ENCODE results near the gene CACNB4.
A peak's percentile ranks its signal among the peaks of the same experiment; 100 is the strongest.
"Not testable (repeated sequence)": the region's sequence is repeated elsewhere in the genome, so short reads cannot be mapped to it uniquely, and the experiment has no call there.

Gene CACNB4

GRCh38 chr2:151905963-151906632 is 192.7 kb downstream of the CACNB4 start:
- no peak for DNase-seq (ENCODE audit: low read depth in 2 of 2)

- DNase-seq (ENCODE audit: low read depth in 2 of 2), result no peak
Measured at GRCh38 chr2:151904807-151905206, 194.0 kb downstream of the CACNB4 start.

GRCh38 chr2:151904021-151904420 is 194.8 kb downstream of the CACNB4 start:
- DNase-seq (ENCODE audit: low read depth in 2 of 2), result no peak

- no peak for DNase-seq (ENCODE audit: low read depth in 2 of 2)
Measured at GRCh38 chr2:151902829-151903228, 196.0 kb downstream of the CACNB4 start.

GRCh38 chr2:151900331-151900730 is 198.5 kb downstream of the CACNB4 start:
- no peak for DNase-seq (ENCODE audit: low read depth in 2 of 2)

GRCh38 chr2:151899156-151899555 is 199.7 kb downstream of the CACNB4 start:
- DNase-seq (ENCODE audit: low read depth in 2 of 2), result no peak

GRCh38 chr2:151891566-151892194 is 207.2 kb downstream of the CACNB4 start:
- no peak for DNase-seq (ENCODE audit: low read depth in 2 of 2)

- no peak for DNase-seq (ENCODE audit: low read depth in 2 of 2)
Measured at GRCh38 chr2:151887164-151887563, 211.7 kb downstream of the CACNB4 start.

- no peak for DNase-seq (ENCODE audit: low read depth in 2 of 2)
Measured at GRCh38 chr2:151886241-151886640, 212.6 kb downstream of the CACNB4 start.

GRCh38 chr2:151882786-151883445 is 215.9 kb downstream of the CACNB4 start:
- DNase-seq (ENCODE audit: low read depth in 2 of 2), result no peak

GRCh38 chr2:151881342-151881741 is 217.5 kb downstream of the CACNB4 start:
- DNase-seq (ENCODE audit: low read depth in 2 of 2), result no peak

- no peak for DNase-seq (ENCODE audit: low read depth in 2 of 2)
Measured at GRCh38 chr2:151880586-151880985, 218.3 kb downstream of the CACNB4 start.

- no peak for DNase-seq (ENCODE audit: low read depth in 2 of 2)
Measured at GRCh38 chr2:151878655-151879563, 219.9 kb downstream of the CACNB4 start.

- no peak for DNase-seq (ENCODE audit: low read depth in 2 of 2)
Measured at GRCh38 chr2:151878204-151878603, 220.6 kb downstream of the CACNB4 start.

GRCh38 chr2:151875631-151876030 is 223.2 kb downstream of the CACNB4 start:
- DNase-seq (ENCODE audit: low read depth in 2 of 2), result not testable (repeated sequence)

GRCh38 chr2:151872463-151872862 is 226.4 kb downstream of the CACNB4 start:
- peak; percentile 1 to 10 for DNase-seq (ENCODE audit: low read depth in 2 of 2)

- no peak for DNase-seq (ENCODE audit: low read depth in 2 of 2)
Measured at GRCh38 chr2:151869291-151869690, 229.6 kb downstream of the CACNB4 start.

- DNase-seq (ENCODE audit: low read depth in 2 of 2), result no peak
Measured at GRCh38 chr2:151862700-151863099, 236.1 kb downstream of the CACNB4 start.

GRCh38 chr2:151861174-151861573 is 237.7 kb downstream of the CACNB4 start:
- DNase-seq (ENCODE audit: low read depth in 2 of 2), result no peak

GRCh38 chr2:151860613-151861146 is 238.2 kb downstream of the CACNB4 start:
- no peak for DNase-seq (ENCODE audit: low read depth in 2 of 2)

GRCh38 chr2:151860210-151860609 is 238.6 kb downstream of the CACNB4 start:
- no peak for DNase-seq (ENCODE audit: low read depth in 2 of 2)

GRCh38 chr2:151857650-151858049 is 241.2 kb downstream of the CACNB4 start:
- no peak for DNase-seq (ENCODE audit: low read depth in 2 of 2)
